ENCODE measurements around the gene FGD6. TPM values are rescaled to one million over a fixed set of nuclear protein-coding genes. Genes with fewer than 3 reads are reported as not detected.
"Not testable (repeated sequence)": the region's sequence is repeated elsewhere in the genome, so short reads cannot be mapped to it uniquely, and the experiment has no call there.

FGD6 gene
- total and polyA plus RNA-seq, 2 of the 4 experiments (the other 2 are of a cell fraction): 2.6 to 9.5 TPM

- WGBS, 2 experiments (ENCODE audit: extremely low coverage in 2 of 2, insufficient read length in 1 of 2): no CpG with 5 or more reads among the region's 31 CpGs
- H2BK120ac ChIP-seq (ENCODE audit: low read depth, low read length); H4K91ac ChIP-seq (ENCODE audit: insufficient read depth, low read depth, low read length); BruUV-seq (replicated peaks); ATAC-seq (ENCODE audit: low read depth); POLR2A ChIA-PET (ENCODE audit: unreplicated experiment); H3K27ac ChIP-seq (ENCODE audit: insufficient read depth, low read length); H3K9me3 ChIP-seq (ENCODE audit: control insufficient read depth, insufficient read depth, low read length); H2AFZ ChIP-seq (replicated peaks; ENCODE audit: low read length, poor library complexity); H3K4me1 ChIP-seq (ENCODE audit: control insufficient read depth, insufficient read depth, low read length); in situ Hi-C loops (cut with MboI; ENCODE audit: low sequenced_read_pairs); CTCF ChIA-PET; H3K27me3 ChIP-seq (ENCODE audit: control insufficient read depth, insufficient read depth, low read length); H4K8ac ChIP-seq (ENCODE audit: low read depth in 2 of 2, low read length in 2 of 2); H2BK15ac ChIP-seq (ENCODE audit: low read depth, low read length); H3K56ac ChIP-seq (ENCODE audit: extremely low read depth, insufficient read depth, low read length); H3K18ac ChIP-seq (ENCODE audit: low read depth, low read length); H2BK5ac ChIP-seq (ENCODE audit: low read depth, low read length, poor library complexity, severe bottlenecking); H3K14ac ChIP-seq (replicated peaks; ENCODE audit: low read depth, low read length); H3K4ac ChIP-seq (ENCODE audit: low read depth, low read length); intact Hi-C loops (cut with micrococcal nuclease); H3K9ac ChIP-seq (ENCODE audit: low read depth, low read length); H4K5ac ChIP-seq (ENCODE audit: low read depth, low read length); H2AK9ac ChIP-seq (replicated peaks; ENCODE audit: low read depth, low read length, poor library complexity); DNase-seq; H4K20me1 ChIP-seq (ENCODE audit: insufficient read depth, low read length); H2AK5ac ChIP-seq (ENCODE audit: low read depth, low read length); dilution Hi-C loops (cut with HindIII; ENCODE audit: low sequenced_read_pairs, unreplicated experiment); H3K4me2 ChIP-seq (ENCODE audit: low read depth, low read length); H3K4me3 ChIP-seq (ENCODE audit: insufficient read depth, low read depth, low read length); H3K23ac ChIP-seq (ENCODE audit: low read depth, low read length); H2BK20ac ChIP-seq (ENCODE audit: low read depth, low read length); H3K36me3 ChIP-seq (ENCODE audit: control insufficient read depth, insufficient read depth, low read length); H3K9me1 ChIP-seq (ENCODE audit: insufficient read depth, low read length): not testable (repeated sequence)
- H3K79me1 ChIP-seq (ENCODE audit: low read depth in 1 of 2, low read length in 2 of 2): peaks cover 11 to 42% of the 10 kb centered on the region in 2 experiments
These were observed 18.4 kb upstream of the FGD6 start for GRCh38 chr12:95235621-95236020.

GRCh38 chr12:95234187-95234586, 16.9 kb upstream of the FGD6 start:
- not testable (repeated sequence) for H3K4ac ChIP-seq (ENCODE audit: low read depth, low read length); H3K27ac ChIP-seq (ENCODE audit: insufficient read depth, low read length)

More at GRCh38 chr12:95234187-95234586, 16.9 kb upstream of the FGD6 start:
- H2AK5ac ChIP-seq (ENCODE audit: low read depth, low read length); H3K4me3 ChIP-seq (ENCODE audit: insufficient read depth, low read depth, low read length); DNase-seq; H4K5ac ChIP-seq (ENCODE audit: low read depth, low read length); ATAC-seq (ENCODE audit: low read depth); CTCF ChIA-PET; intact Hi-C loops (cut with micrococcal nuclease); H3K9ac ChIP-seq (ENCODE audit: low read depth, low read length); H2BK20ac ChIP-seq (ENCODE audit: low read depth, low read length); H3K18ac ChIP-seq (ENCODE audit: low read depth, low read length); dilution Hi-C loops (cut with HindIII; ENCODE audit: low sequenced_read_pairs, unreplicated experiment); H3K27me3 ChIP-seq (ENCODE audit: control insufficient read depth, insufficient read depth, low read length); H4K91ac ChIP-seq (ENCODE audit: insufficient read depth, low read depth, low read length); POLR2A ChIA-PET (ENCODE audit: unreplicated experiment); H4K20me1 ChIP-seq (ENCODE audit: insufficient read depth, low read length); H3K14ac ChIP-seq (replicated peaks; ENCODE audit: low read depth, low read length); H3K4me1 ChIP-seq (ENCODE audit: control insufficient read depth, insufficient read depth, low read length); H2BK15ac ChIP-seq (ENCODE audit: low read depth, low read length); H2BK120ac ChIP-seq (ENCODE audit: low read depth, low read length); H2AFZ ChIP-seq (replicated peaks; ENCODE audit: low read length, poor library complexity); H3K23ac ChIP-seq (ENCODE audit: low read depth, low read length); H3K9me3 ChIP-seq (ENCODE audit: control insufficient read depth, insufficient read depth, low read length); H2BK5ac ChIP-seq (ENCODE audit: low read depth, low read length, poor library complexity, severe bottlenecking); BruUV-seq (replicated peaks); H3K56ac ChIP-seq (ENCODE audit: extremely low read depth, insufficient read depth, low read length); H3K36me3 ChIP-seq (ENCODE audit: control insufficient read depth, insufficient read depth, low read length); H3K9me1 ChIP-seq (ENCODE audit: insufficient read depth, low read length); in situ Hi-C loops (cut with MboI; ENCODE audit: low sequenced_read_pairs); H4K8ac ChIP-seq (ENCODE audit: low read depth in 2 of 2, low read length in 2 of 2); H3K4me2 ChIP-seq (ENCODE audit: low read depth, low read length); H2AK9ac ChIP-seq (replicated peaks; ENCODE audit: low read depth, low read length, poor library complexity): not testable (repeated sequence)
- 97% methylated on average over 7 of the region's 14 CpGs; no CpG with 5 or more reads in 1 of the 2 experiments for WGBS, 2 experiments (ENCODE audit: extremely low coverage in 2 of 2, insufficient read length in 1 of 2)
- peaks cover 14 to 46% of the 10 kb centered on the region in 2 experiments for H3K79me1 ChIP-seq (ENCODE audit: low read depth in 1 of 2, low read length in 2 of 2)

Data from IMR-90 (cell line).